HepG2 (cell line): Measurements from ENCODE around the gene SMARCD1. TPM values are rescaled to one million over a fixed set of nuclear protein-coding genes. Genes with fewer than 3 reads are reported as not detected.

Source experiments
- ATF4 ChIP-seq, 2 experiments: fragments of 450-650 bp in 1 of 2; sonication (generic) in 1 of 2; formaldehyde crosslinking; IDR thresholded peaks; 2 replicates each; pipeline versions ENCODE4 v1.5.0 to v1.8.0; 2020 to 2022; ENCODE audit warnings: mild to moderate bottlenecking in 1 of 2, missing genetic modification reagents in 1 of 2
- CHD2 ChIP-seq: IDR thresholded peaks from 2 replicates; pipeline ENCODE4 v1.6.1; 2011; ENCODE audit warnings: low read depth, low read length, improper control_type of control experiment
- JUND ChIP-seq: sonication (generic); formaldehyde crosslinking; IDR thresholded peaks from 2 replicates; pipeline ENCODE4 v1.8.0; 2022; ENCODE audit warnings: mild to moderate bottlenecking, missing genetic modification reagents
- MAFG ChIP-seq: sonication (generic); formaldehyde crosslinking; IDR thresholded peaks from 2 replicates; pipeline ENCODE4 v1.5.1; 2020; ENCODE audit warnings: mild to moderate bottlenecking, missing genetic modification reagents
- NFYB ChIP-seq: sonication (generic); formaldehyde crosslinking; IDR thresholded peaks from 2 replicates; pipeline ENCODE4 v1.4.0; 2020; ENCODE audit warnings: missing genetic modification reagents
- RBM22 ChIP-seq: fragments of 200-400 bp; formaldehyde crosslinking; optimal IDR thresholded peaks from 2 replicates; pipeline ENCODE3; 2017; ENCODE audit warnings: mild to moderate bottlenecking, low read length, moderate library complexity
- SMARCE1 ChIP-seq: fragments of 450-650 bp; IDR thresholded peaks from 2 replicates; pipeline ENCODE4 v1.6.1; 2017; ENCODE audit warnings: borderline replicate concordance
- TARDBP ChIP-seq: sonication (generic); formaldehyde crosslinking; IDR thresholded peaks from 2 replicates; pipeline ENCODE4 v1.8.0; 2022; ENCODE audit warnings: mild to moderate bottlenecking, missing genetic modification reagents
- ZNF296 ChIP-seq: sonication (generic); formaldehyde crosslinking; conservative IDR thresholded peaks from 2 replicates; pipeline ENCODE4 v1.5.0; 2020; ENCODE audit warnings: mild to moderate bottlenecking, missing genetic modification reagents
- ZNF496 ChIP-seq: sonication (generic); formaldehyde crosslinking; IDR thresholded peaks from 2 replicates; pipeline ENCODE4 v1.8.1; 2023; ENCODE audit warnings: mild to moderate bottlenecking, moderate library complexity, missing genetic modification reagents; ENCODE audit not compliant: insufficient replicate concordance
- ZNF552 ChIP-seq: sonication (generic); formaldehyde crosslinking; IDR thresholded peaks from 2 replicates; pipeline ENCODE4 v1.9.0; 2022; ENCODE audit warnings: missing genetic modification reagents, mild to moderate bottlenecking, borderline replicate concordance
- ZNF720 ChIP-seq: sonication (generic); formaldehyde crosslinking; IDR thresholded peaks from 2 replicates; pipeline ENCODE4 v1.4.0; 2020; ENCODE audit warnings: missing genetic modification reagents
- ZXDC ChIP-seq: sonication (generic); formaldehyde crosslinking; IDR thresholded peaks from 2 replicates; pipeline ENCODE4 v1.5.0; 2020; ENCODE audit warnings: mild to moderate bottlenecking, missing genetic modification reagents
- polyA plus RNA-seq, 8 experiments: library from polyadenylated mRNA; depleted of rRNA in 3 of 8; stranded (reverse) in 7 of 8; unstranded in 1 of 8; fragments of >200 nt; fragmentation: Illumina TruSeq in 4 of 8; extraction: Trizol in 4 of 8; gene quantifications; 2 replicates each; pipeline versions ENCODE4 v1.2.1 to v1.2.3, GENCODE V29; 2011 to 2016; ENCODE audit warnings: low read depth in 4 of 8, missing spikeins in 1 of 8, mixed read lengths in 1 of 8; ENCODE audit not compliant: insufficient read depth in 1 of 8
- total RNA-seq, 5 experiments: library from RNA; depleted of rRNA; stranded (reverse); fragments of >200 nt; fragmentation: Illumina TruSeq; extraction: Trizol; gene quantifications; 2 replicates each; pipeline ENCODE4 v1.2.3, GENCODE V29; 2016; ENCODE audit warnings: low read depth in 1 of 5
- TF ChIP-seq, protein P1 (sequence below): sonication (generic); formaldehyde crosslinking; IDR thresholded peaks from 2 replicates; pipeline ENCODE4 v1.5.1; 2020; ENCODE audit warnings: missing genetic modification reagents, mild to moderate bottlenecking, borderline replicate concordance
- TF ChIP-seq, protein P2 (sequence below): sonication (generic); formaldehyde crosslinking; IDR thresholded peaks from 2 replicates; pipeline ENCODE4 v1.5.0; 2020; ENCODE audit warnings: missing genetic modification reagents
- TF ChIP-seq, protein P3 (sequence below): sonication (generic); formaldehyde crosslinking; IDR thresholded peaks from 2 replicates; pipeline ENCODE4 v1.5.0; 2020; ENCODE audit warnings: mild to moderate bottlenecking, missing genetic modification reagents

The SMARCD1 gene
- total and polyA plus RNA-seq, 2 of the 13 experiments (the other 11 are each of a cell fraction or from before 2014, with no cell fraction given) = 51.7 to 54.6 TPM

DNA sequence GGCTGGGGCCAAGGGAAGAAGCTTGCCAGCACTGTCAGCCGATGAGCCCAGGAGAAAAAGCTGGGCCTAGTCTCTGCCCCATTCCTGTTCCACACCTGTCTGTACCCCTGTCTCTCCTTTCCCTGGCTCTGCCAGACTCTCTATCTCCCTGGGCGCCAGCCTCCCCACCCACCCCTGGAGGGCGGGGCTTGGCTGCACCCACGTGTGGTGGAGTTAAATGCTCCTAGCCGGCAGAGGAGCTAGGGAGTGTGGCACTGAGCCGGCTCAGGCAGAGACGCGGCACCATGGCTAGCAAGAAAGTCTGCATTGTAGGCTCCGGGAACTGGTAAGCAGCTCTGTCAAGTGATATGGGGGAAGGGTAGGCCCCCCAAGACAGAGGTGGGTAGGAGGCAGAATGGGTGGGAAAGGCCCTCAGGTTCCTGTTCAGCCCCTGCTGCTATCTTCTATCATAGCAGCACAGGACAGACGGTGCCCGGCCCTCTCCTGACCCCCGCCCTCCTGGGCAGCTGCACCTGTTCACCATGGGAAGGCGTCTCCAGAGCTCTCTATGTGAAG is 18.7 kb downstream of the SMARCD1 start, which contains the start of gene GPD1 (continued):
- no peak for TF ChIP-seq JUND
- TF ChIP-seq, protein P1, sequence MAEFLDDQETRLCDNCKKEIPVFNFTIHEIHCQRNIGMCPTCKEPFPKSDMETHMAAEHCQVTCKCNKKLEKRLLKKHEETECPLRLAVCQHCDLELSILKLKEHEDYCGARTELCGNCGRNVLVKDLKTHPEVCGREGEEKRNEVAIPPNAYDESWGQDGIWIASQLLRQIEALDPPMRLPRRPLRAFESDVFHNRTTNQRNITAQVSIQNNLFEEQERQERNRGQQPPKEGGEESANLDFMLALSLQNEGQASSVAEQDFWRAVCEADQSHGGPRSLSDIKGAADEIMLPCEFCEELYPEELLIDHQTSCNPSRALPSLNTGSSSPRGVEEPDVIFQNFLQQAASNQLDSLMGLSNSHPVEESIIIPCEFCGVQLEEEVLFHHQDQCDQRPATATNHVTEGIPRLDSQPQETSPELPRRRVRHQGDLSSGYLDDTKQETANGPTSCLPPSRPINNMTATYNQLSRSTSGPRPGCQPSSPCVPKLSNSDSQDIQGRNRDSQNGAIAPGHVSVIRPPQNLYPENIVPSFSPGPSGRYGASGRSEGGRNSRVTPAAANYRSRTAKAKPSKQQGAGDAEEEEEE (CRISPR knock-in tag) = no peak
- TF ChIP-seq NFYB = no peak
- TF ChIP-seq, protein P2, sequence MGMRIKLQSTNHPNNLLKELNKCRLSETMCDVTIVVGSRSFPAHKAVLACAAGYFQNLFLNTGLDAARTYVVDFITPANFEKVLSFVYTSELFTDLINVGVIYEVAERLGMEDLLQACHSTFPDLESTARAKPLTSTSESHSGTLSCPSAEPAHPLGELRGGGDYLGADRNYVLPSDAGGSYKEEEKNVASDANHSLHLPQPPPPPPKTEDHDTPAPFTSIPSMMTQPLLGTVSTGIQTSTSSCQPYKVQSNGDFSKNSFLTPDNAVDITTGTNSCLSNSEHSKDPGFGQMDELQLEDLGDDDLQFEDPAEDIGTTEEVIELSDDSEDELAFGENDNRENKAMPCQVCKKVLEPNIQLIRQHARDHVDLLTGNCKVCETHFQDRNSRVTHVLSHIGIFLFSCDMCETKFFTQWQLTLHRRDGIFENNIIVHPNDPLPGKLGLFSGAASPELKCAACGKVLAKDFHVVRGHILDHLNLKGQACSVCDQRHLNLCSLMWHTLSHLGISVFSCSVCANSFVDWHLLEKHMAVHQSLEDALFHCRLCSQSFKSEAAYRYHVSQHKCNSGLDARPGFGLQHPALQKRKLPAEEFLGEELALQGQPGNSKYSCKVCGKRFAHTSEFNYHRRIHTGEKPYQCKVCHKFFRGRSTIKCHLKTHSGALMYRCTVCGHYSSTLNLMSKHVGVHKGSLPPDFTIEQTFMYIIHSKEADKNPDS = no peak
- TF ChIP-seq RBM22 = no peak
- no peak for TF ChIP-seq ZXDC (CRISPR knock-in tag)
- no peak for TF ChIP-seq MAFG (CRISPR knock-in tag)
- TF ChIP-seq ATF4 (CRISPR knock-in tag; IDR thresholded peaks at IDR 0.05) = no peak
- no peak for TF ChIP-seq ZNF720 (CRISPR knock-in tag)
- TF ChIP-seq, protein P3, sequence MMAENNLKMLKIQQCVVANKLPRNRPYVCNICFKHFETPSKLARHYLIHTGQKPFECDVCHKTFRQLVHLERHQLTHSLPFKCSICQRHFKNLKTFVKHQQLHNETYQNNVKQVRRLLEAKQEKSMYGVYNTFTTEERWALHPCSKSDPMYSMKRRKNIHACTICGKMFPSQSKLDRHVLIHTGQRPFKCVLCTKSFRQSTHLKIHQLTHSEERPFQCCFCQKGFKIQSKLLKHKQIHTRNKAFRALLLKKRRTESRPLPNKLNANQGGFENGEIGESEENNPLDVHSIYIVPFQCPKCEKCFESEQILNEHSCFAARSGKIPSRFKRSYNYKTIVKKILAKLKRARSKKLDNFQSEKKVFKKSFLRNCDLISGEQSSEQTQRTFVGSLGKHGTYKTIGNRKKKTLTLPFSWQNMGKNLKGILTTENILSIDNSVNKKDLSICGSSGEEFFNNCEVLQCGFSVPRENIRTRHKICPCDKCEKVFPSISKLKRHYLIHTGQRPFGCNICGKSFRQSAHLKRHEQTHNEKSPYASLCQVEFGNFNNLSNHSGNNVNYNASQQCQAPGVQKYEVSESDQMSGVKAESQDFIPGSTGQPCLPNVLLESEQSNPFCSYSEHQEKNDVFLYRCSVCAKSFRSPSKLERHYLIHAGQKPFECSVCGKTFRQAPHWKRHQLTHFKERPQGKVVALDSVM (CRISPR knock-in tag) = 0 out of 2 replicates have a peak, but pooled peaks have one; percentile 14
- TF ChIP-seq SMARCE1 = no peak
- TF ChIP-seq ZNF552 (CRISPR knock-in tag) = no peak
- no peak for TF ChIP-seq CHD2
- no peak for TF ChIP-seq ZNF496
- no peak for TF ChIP-seq TARDBP (CRISPR knock-in tag)
- TF ChIP-seq ZNF296 (CRISPR knock-in tag) = no peak
